NCI-H146 treated with DMSO at 0.1 percent for 48 hours (cell line): ENCODE data around the gene F11R.
"Not testable (repeated sequence)": the region's sequence is repeated elsewhere in the genome, so short reads cannot be mapped to it uniquely, and the experiment has no call there.

Experiments used
- DNase-seq: peaks from one replicate; lab custom pipeline; 2025; ENCODE audit not compliant: unreplicated experiment; lab: John Stamatoyannopoulos, UW

Gene F11R

GRCh38 chr1:161020509-161021164, at the start of gene F11R:
TSS of gene F11R (minus strand) at chr1:161021152. CDS start at chr1:161021073, 79 bp downstream.
- DNase-seq = peak; percentile 69

DNA sequence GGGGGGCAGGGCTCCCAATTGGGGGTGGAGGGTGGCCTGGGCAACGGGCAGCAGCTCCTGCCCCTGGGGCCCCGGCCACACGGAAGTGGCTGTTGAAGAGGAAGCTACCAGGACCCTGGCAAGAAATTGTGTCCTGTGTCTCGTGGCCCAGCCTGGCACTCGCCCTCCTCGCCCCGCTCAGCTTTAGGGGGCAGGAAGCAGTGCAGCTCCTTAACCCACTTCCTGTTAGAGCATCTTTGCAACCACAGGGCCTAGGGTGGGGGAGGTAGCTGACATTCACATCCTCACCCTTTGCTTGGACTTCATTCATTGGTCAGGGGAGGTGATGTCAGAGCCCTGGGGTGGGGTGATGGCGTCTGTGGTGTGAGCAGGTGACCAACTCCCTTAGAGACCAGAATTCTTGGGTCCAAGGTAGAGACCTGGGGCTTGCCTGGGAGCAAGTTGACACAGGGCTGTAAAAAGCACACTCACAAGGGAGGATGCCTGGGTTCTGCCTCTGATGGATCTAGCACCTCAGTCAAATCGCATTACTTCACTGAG, 48.8 kb upstream of the F11R start, which contains the start of gene ARHGAP30:
Gene ARHGAP30 (minus strand): TSS at position 161 of the 540 bp plus-strand sequence. CDS start 267 bp downstream, outside the sequence.
- DNase-seq = no peak

DNA sequence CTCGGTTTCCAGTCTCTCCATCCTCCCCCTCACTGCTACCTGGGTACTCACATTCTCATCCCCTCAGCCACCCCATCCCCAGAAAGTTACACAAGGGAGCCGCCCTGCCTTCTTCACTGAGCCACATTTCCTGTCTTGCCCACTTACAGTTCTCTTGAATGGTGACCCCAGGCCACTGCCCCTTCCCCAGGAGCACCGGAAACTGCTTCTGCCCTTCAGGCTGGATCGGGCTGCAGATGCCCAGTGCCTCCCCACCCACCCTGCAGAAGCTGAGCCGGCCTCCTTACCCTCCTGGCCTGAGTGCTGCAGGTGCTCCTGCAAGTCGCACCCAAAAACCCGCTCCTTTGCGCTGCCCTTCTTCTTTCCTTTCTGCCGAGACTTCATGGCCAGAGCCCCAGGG, 48.3 kb upstream of the F11R start:
- DNase-seq = no peak

GRCh38 chr1:161068306-161069234, 47.6 kb upstream of the F11R start:
- no peak for DNase-seq

GRCh38 chr1:161066694-161067093, 45.7 kb upstream of the F11R start:
- DNase-seq = no peak

GRCh38 chr1:161065681-161066080, 44.7 kb upstream of the F11R start:
- DNase-seq = not testable (repeated sequence)

DNA sequence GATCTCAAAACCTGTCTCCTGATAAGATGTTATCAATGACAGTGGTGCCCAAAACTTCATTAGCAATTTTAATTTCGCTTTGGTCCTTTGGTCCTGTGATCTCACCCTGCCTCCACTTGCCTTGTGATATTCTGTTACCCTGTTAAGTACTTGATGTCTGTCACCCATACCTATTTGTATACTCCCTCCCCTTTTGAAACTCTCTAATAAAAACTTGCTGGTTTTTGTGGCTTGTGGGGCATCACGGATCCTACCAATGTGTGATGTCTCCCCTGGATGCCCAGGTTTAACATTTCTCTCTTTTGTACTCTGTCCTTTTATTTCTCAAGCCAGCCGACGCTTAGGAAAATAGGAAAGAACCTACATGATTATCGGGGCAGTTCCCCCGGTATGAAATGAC, 43.0 kb upstream of the F11R start:
- not testable (repeated sequence) for DNase-seq

- DNase-seq = no peak
Observed at GRCh38 chr1:161061419-161061818, 40.5 kb upstream of the F11R start.

DNA sequence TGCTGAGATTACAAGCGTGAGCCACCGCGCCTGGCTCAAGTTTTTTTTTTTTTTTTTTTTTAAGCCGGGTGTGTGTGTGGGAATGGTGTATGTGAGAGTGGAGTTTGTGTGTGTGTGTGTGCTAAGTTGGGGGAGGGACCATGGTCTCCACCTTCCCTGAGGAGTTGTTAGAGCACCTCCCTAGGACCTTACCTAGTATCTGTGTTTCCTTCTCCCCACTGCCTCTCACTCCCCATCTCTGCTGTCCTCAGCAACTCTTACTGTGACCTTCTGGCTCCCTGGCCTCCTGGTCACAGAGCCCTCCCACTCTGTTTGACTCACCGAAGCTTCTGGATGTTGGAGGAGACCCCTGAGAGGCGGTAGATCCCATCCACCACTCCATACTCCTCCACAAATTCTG, 38.3 kb upstream of the F11R start:
- no peak for DNase-seq

- DNase-seq = no peak
Observed at GRCh38 chr1:161054805-161055204, 33.9 kb upstream of the F11R start.

DNA sequence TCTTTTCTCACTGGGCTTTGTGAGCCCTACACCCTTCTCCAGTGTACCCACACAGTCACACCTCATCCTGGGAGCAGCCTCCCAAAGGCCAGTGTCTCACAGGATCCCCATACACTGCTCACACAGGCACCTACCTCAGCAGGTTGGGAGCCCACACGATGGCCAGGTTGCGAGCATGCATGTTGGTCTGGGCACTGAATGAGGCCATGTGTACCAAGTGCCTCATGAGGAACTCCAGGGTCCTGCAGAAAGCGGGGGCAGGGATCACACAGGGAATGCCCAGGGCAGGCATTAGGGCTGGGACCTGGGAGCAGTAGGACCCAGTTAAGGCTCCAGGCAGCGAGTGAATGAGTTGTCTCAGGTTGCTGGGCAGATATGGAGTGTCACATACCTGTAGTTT, 33.3 kb upstream of the F11R start:
- DNase-seq = no peak

GRCh38 chr1:161052899-161053298, 31.9 kb upstream of the F11R start:
- no peak for DNase-seq

GRCh38 chr1:161051219-161051618, 30.3 kb upstream of the F11R start:
- DNase-seq = no peak

DNA sequence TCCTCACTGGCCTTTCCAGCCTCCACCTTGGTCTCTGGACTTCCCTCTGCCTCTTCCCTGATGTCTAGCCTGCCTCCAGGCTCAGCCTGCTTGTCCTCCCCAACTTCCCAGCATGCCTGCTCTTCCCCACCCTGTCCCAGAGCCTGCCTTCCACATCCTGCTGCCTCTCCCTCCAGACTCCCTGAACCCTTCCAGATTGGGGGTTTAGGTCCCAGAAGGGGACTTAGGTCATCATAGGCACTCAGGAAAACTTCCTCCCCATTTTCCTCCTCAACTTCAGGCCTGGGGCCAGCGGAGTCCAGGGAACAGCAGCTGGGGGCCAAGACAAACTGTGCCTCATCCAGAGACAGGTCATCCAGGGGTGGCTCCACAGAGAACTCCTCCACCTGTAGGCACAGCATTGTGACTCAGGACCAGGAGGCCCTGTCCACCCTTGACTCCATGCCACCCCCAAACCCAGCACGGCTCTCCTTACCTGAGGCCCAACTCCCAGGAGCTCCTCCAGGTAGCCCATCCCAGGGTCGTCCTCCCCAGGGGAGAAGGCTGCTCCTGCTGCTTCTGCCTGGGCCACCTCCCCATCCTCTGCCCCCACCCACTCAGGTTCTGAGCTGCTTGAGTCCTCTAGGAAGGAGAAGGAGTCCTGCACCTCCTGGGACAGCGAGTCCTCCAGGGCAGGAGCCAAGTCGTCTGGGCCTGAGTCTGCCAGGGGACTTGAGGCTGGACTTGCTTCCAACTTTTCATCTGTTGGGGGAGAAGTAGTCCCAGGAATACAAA, 28.2 kb upstream of the F11R start:
- DNase-seq = no peak

DNA sequence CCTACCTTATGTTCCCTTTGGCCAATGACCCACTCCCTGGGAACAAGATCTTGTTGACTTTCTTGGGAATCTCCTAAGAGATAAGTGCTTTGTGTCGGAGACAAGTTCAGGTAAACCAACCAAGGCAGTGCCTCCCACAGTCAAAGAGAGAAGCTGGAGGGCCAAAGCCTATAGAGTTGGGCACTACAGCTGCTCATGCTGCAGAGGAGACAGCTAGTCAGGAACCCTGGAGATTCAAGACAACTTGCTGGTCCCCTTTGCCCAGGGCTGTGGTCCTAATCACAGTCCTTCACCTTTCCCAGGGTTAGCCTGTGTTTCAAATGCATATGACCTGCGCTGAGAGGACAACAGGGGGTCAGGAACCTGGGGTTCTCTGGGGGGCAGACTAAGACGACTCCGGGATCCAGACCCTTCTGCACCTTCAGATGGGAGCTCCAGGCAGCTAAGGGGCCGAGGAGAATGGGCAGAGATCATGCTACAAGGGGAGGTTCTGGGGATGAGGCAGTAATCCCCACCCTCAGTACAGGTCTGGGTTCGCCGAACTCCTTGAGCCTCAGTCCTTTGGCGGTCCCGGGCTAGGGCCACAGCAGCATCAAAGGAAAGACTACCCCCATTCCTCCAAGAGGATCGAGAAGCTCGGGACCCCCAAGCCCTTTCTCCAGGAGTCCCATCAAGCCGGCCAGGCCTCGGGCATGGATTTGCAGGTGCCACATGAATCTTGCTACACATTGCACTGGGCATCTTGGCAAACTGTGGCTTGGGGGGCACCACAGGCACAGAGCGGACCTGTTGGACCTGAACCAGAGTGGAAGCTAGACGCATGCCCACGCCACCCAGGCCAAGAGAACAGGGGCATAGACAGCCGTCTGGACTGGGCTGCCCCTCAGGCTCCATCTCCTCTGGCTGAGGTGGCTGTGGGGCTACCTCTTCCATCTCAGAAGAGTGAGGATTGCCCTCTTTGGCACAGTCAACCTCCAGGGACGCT, 26.8 kb upstream of the F11R start:
- no peak for DNase-seq

DNA sequence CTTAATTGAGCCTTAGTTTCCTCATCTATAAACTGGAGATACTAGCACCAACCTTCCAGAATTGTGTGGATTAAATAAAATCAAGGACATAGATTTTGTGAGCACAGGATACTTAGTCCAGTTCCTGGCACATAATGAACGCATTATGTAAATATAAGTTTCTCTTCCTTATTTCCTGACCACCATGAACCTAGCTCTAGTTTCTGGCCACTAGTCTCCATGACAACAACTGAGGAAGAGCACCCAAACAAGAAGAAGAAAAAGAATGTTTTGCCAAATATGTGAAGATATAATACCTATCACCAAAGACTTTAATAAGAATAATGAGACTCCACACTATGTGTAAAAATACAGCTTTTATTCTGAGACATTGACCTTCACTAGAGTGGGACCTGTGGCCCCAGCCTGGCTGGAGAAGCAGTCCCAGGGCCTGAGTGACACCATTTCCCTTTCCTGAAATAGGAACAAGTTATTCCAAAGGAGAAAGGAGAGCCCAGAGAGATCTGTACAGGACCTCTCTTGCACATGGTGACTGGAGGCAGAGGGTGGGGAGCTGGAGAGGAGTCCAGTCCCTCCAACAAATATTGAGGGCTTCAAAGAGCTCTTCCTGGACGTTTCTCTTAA, 25.8 kb upstream of the F11R start:
- DNase-seq = no peak

DNA sequence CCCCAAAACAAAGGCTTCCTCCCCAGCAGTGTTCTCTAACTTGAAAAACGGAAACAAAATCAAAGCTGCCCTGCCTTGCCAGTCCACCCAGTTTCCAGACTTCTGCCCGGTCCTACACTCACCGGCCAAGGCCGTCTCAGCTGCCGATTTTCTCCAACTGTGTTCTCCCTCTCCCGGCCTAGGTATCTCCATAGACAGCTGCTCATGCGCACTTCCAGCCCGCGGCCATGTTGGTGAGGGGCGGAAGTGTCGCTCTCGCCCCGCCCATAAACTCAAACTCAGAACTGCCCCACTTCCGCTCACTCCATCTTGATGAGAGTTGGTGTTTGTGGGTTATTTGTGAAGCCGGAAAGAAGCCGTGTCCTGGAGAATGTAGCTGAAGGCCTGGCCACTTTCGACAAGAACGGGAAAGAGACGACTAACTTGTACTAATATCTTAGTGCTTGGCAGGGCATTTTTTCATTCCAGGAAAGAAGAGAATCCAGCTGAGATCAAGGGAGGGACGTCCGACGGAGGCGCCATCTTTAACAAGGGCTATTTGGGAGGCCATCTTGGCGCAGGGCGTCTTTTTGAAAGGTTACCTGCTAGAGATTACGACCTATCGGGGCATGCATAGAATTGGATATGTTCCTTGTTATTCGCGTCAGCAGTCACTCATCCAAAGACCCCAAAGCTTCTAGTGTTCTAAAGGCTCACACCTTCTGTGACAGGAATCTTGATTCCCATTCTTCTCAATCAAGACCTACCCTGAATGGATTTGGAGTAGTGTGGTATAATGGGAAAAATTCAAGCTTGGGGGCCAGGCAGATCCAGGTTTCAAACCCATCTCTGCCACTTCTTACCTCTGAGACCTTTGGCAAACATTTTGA, 25.0 kb upstream of the F11R start, which contains the start of gene USF1:
Gene USF1 (minus strand): TSS at position 242 of the 869 bp plus-strand sequence. CDS start 2,702 bp downstream, outside the sequence.
- DNase-seq = peak; percentile 96
